Tibial nerve (tissue), 3 donors: ENCODE data around the gene CHURC1.

Experiments
- CTCF ChIP-seq, 5 experiments: fragments of 200-600 bp in 3 of 5; fragments of 450-650 bp in 2 of 5; sonication (generic) in 3 of 5; IDR thresholded peaks; one replicate each; pipeline ENCODE4 v1.5.1; 2016 to 2019; ENCODE audit warnings: antibody characterized with exemption in 5 of 5, mild to moderate bottlenecking in 3 of 5, moderate library complexity in 2 of 5
- POLR2A ChIP-seq, 2 donors: fragments of 450-650 bp; IDR thresholded peaks; one replicate each; pipeline ENCODE4 v1.6.1; 2017; ENCODE audit warnings: antibody characterized with exemption in 2 of 2, mild to moderate bottlenecking in 2 of 2, moderate library complexity in 2 of 2

GRCh38 chr14:64974563-64974962 lies 60.3 kb downstream of the CHURC1 start:
- TF ChIP-seq POLR2A (IDR thresholded peaks at IDR 0.05) (no peak), CTCF (IDR thresholded peaks at IDR 0.05) (no peak)
